ENCODE results near the gene REEP5. TPM values are rescaled to one million over a fixed set of nuclear protein-coding genes. Genes with fewer than 3 reads are reported as not detected.
A peak's percentile ranks its signal among the peaks of the same experiment; 100 is the strongest.

Gene REEP5
- total and polyA plus RNA-seq, 2 of the 4 experiments (the other 2 are of a cell fraction): 49.3 to 82.0 TPM

GRCh38 chr5:112967520-112968083 is 45.6 kb upstream of the REEP5 start:
- Histone ChIP-seq H3K27ac (ENCODE audit: insufficient read depth, low read length) (no peak overlapping the region), H3K79me1 (ENCODE audit: low read depth in 1 of 2, low read length in 2 of 2) (peaks cover 0 to 5% of the 10 kb centered on the region in 2 experiments; a peak in 1 of 4 replicates), H4K8ac (ENCODE audit: low read depth in 2 of 2, low read length in 2 of 2) (peak overlapping the region in 1 of 2 experiments; percentile 51; a peak in 1 of 4 replicates), H2BK15ac (ENCODE audit: low read depth, low read length) (peak overlapping the region; percentile 78; the same call in 2 of the 3 replicates), H4K5ac (ENCODE audit: low read depth, low read length) (peak overlapping the region; percentile 84; the same call in 1 of the 2 replicates), H2AK5ac (ENCODE audit: low read depth, low read length) (peak overlapping the region; percentile 9), H2BK5ac (ENCODE audit: low read depth, low read length, poor library complexity, severe bottlenecking) (peak overlapping the region; percentile 87), H2BK20ac (ENCODE audit: low read depth, low read length) (peak overlapping the region; percentile 97), H3K14ac (replicated peaks; ENCODE audit: low read depth, low read length) (peak overlapping the region; percentile 33; the same call in 1 of the 2 replicates), H3K4me3 (ENCODE audit: insufficient read depth, low read depth, low read length) (no peak overlapping the region), H3K4ac (ENCODE audit: low read depth, low read length) (peak overlapping the region; percentile 68; the same call in 1 of the 2 replicates), H3K36me3 (ENCODE audit: control insufficient read depth, insufficient read depth, low read length) (no peaks in the 10 kb centered on the region), H3K9me1 (ENCODE audit: insufficient read depth, low read length) (peaks cover 14% of the 10 kb centered on the region), H4K91ac (ENCODE audit: insufficient read depth, low read depth, low read length) (peak overlapping the region; percentile 82), H3K9ac (ENCODE audit: low read depth, low read length) (no peak overlapping the region), H3K27me3 (ENCODE audit: control insufficient read depth, insufficient read depth, low read length) (no peaks in the 10 kb centered on the region), H3K4me1 (ENCODE audit: control insufficient read depth, insufficient read depth, low read length) (peaks cover 18% of the 10 kb centered on the region), H2AFZ (replicated peaks; ENCODE audit: low read length, poor library complexity) (no peak overlapping the region), H3K56ac (ENCODE audit: extremely low read depth, insufficient read depth, low read length) (no peak overlapping the region), H3K23ac (ENCODE audit: low read depth, low read length) (no peak overlapping the region), H3K9me3 (ENCODE audit: control insufficient read depth, insufficient read depth, low read length) (no peaks in the 10 kb centered on the region), H2BK120ac (ENCODE audit: low read depth, low read length) (peak overlapping the region; percentile 98), H3K4me2 (ENCODE audit: low read depth, low read length) (no peak overlapping the region), H3K18ac (ENCODE audit: low read depth, low read length) (peak overlapping the region; percentile 76; the same call in 1 of the 2 replicates), H4K20me1 (ENCODE audit: insufficient read depth, low read length) (peaks cover 7% of the 10 kb centered on the region; the same call in 1 of the 2 replicates), H2AK9ac (replicated peaks; ENCODE audit: low read depth, low read length, poor library complexity) (no peak overlapping the region)
- no TSS peak for BruUV-seq (replicated peaks)
- ATAC-seq (ENCODE audit: low read depth): no peak
- POLR2A ChIA-PET (ENCODE audit: unreplicated experiment): interaction anchor here (1.3 kb wide), 1 partner anchor 9 kb away, joined by 5 read pairs; the partner anchor contains the start of gene DCP2
- no peak for DNase-seq
- intact Hi-C loops (cut with micrococcal nuclease): loop anchor here (10.0 kb wide), 1 partner anchor 183 kb away; no protein-coding TSS in a partner anchor
- dilution Hi-C loops (cut with HindIII; ENCODE audit: low sequenced_read_pairs, unreplicated experiment): no loop called here
- no peak for TF ChIP-seq RAD21 (IDR thresholded peaks at IDR 0.05; ENCODE audit: low read length)
- no peak for TF ChIP-seq CHD1 (IDR thresholded peaks at IDR 0.05; ENCODE audit: low read depth, low read length)
- no peak for TF ChIP-seq SMC3 (IDR thresholded peaks at IDR 0.05; ENCODE audit: low read depth, low read length)
- no peak for TF ChIP-seq RCOR1 (IDR thresholded peaks at IDR 0.05; ENCODE audit: insufficient replicate concordance, low read length)
- TF ChIP-seq RFX5 (IDR thresholded peaks at IDR 0.05; ENCODE audit: low read depth, low read length): no peak
- TF ChIP-seq CTCF (conservative IDR thresholded peaks at IDR 0.05; ENCODE audit: low read depth, low read length): no peak
- TF ChIP-seq ELK1 (IDR thresholded peaks at IDR 0.05; ENCODE audit: borderline replicate concordance, low read depth, low read length): no peak
- TF ChIP-seq MXI1 (IDR thresholded peaks at IDR 0.05; ENCODE audit: borderline replicate concordance, low read depth, low read length): no peak
- TF ChIP-seq POLR2A (IDR thresholded peaks at IDR 0.05; ENCODE audit: low read depth, low read length): no peak
- no peak for TF ChIP-seq NFE2L2 (IDR thresholded peaks at IDR 0.05; ENCODE audit: low read depth, low read length)
- no peak for TF ChIP-seq BHLHE40 (IDR thresholded peaks at IDR 0.05; ENCODE audit: low read depth, low read length)
- no peak for TF ChIP-seq CEBPB (IDR thresholded peaks at IDR 0.05; ENCODE audit: low read depth, low read length)
- no peak for TF ChIP-seq MAFK (IDR thresholded peaks at IDR 0.05; ENCODE audit: low read depth, low read length)
- in situ Hi-C loops (cut with MboI; ENCODE audit: low sequenced_read_pairs): loop anchor here (25.0 kb wide), 1 partner anchor 405 kb away; no protein-coding TSS in a partner anchor
- no CpG with 5 or more reads among the region's 6 CpGs for WGBS, 2 experiments (ENCODE audit: extremely low coverage in 2 of 2, insufficient read length in 1 of 2)
- CTCF ChIA-PET: no interaction called here
